Neural cell (in vitro differentiated cells): Measurements from ENCODE around the gene KLF2. TPM values are rescaled to one million over a fixed set of nuclear protein-coding genes. Genes with fewer than 3 reads are reported as not detected.

Experiments used
- H2AFZ ChIP-seq: fragments of 200-600, 300-800 bp; sonication (generic), shearing (Covaris generic); 2 replicates; pipeline ENCODE4 v1.6.0; 2014; ENCODE audit warnings: low read depth, mild to moderate bottlenecking, antibody characterized with exemption, low read length, moderate library complexity
- H3F3A ChIP-seq: fragments of 200-600 bp; shearing (Covaris generic); 2 replicates; pipeline ENCODE4 v1.6.1; 2016; ENCODE audit warnings: mild to moderate bottlenecking, moderate library complexity, mixed read lengths, antibody characterized with exemption, low read length; ENCODE audit not compliant: insufficient read depth, poor library complexity, severe bottlenecking
- H3K27ac ChIP-seq: fragments of 200-600, 300-800 bp; sonication (generic), shearing (Covaris generic); 2 replicates; pipeline ENCODE4 v1.5.1; 2014; ENCODE audit warnings: mild to moderate bottlenecking, low read length, moderate library complexity
- H3K27me3 ChIP-seq: fragments of 300-800, 200-600 bp; sonication (generic), shearing (Covaris generic); 2 replicates; pipeline ENCODE4 v1.6.0; 2014; ENCODE audit warnings: mild to moderate bottlenecking, low read depth, low read length, moderate library complexity; ENCODE audit not compliant: insufficient read depth
- H3K36me3 ChIP-seq: fragments of 300-800, 200-600 bp; sonication (generic), shearing (Covaris generic); 2 replicates; pipeline ENCODE4 v1.5.1; 2014; ENCODE audit warnings: mild to moderate bottlenecking, antibody characterized with exemption, low read length, moderate library complexity; ENCODE audit not compliant: insufficient read depth
- H3K4me2 ChIP-seq: fragments of 300-800, 200-600 bp; sonication (generic), shearing (Covaris generic); 2 replicates; pipeline ENCODE4 v1.6.0; 2014; ENCODE audit warnings: mild to moderate bottlenecking, low read length
- H3K4me3 ChIP-seq: fragments of 300-800, 200-600 bp; sonication (generic), shearing (Covaris generic); 2 replicates; pipeline ENCODE4 v1.5.1; 2014; ENCODE audit warnings: mild to moderate bottlenecking, low read length, moderate library complexity
- H3K79me2 ChIP-seq: fragments of 200-600 bp; shearing (Covaris generic); replicated peaks from 2 replicates; pipeline ENCODE4 v1.6.0; 2014; ENCODE audit warnings: mild to moderate bottlenecking, low read length, moderate library complexity; ENCODE audit not compliant: insufficient read depth
- H3K9ac ChIP-seq: fragments of 300-800, 200-600 bp; sonication (generic), shearing (Covaris generic); 2 replicates; pipeline ENCODE4 v1.6.1; 2016; ENCODE audit warnings: mild to moderate bottlenecking, low read length, mixed read lengths
- H3K9me2 ChIP-seq: fragments of 200-600 bp; shearing (Covaris generic); 2 replicates; pipeline ENCODE4 v1.6.1; 2016; ENCODE audit warnings: mild to moderate bottlenecking, low read length, mixed read lengths; ENCODE audit not compliant: insufficient read depth
- H3K9me3 ChIP-seq: fragments of 200-600, 300-800 bp; sonication (generic), shearing (Covaris generic); 2 replicates; pipeline ENCODE4 v1.6.1; 2016; ENCODE audit warnings: mild to moderate bottlenecking, mixed run types, low read length, moderate library complexity, mixed read lengths
- H4K20me1 ChIP-seq: fragments of 200-600 bp; shearing (Covaris generic); 2 replicates; pipeline ENCODE4 v1.6.1; 2016; ENCODE audit warnings: mild to moderate bottlenecking, mixed run types; ENCODE audit not compliant: insufficient read depth
- CTCF ChIP-seq: fragments of 450-650 bp; IDR thresholded peaks from 2 replicates; pipeline ENCODE4 v1.5.1; 2014; ENCODE audit warnings: antibody characterized with exemption, mild to moderate bottlenecking, moderate library complexity; ENCODE audit not compliant: poor library complexity, severe bottlenecking
- EP300 ChIP-seq: fragments of 450-650 bp; conservative IDR thresholded peaks from 2 replicates; pipeline ENCODE4 v1.6.1; 2014; ENCODE audit warnings: antibody characterized with exemption, mild to moderate bottlenecking, moderate library complexity; ENCODE audit not compliant: poor library complexity, severe bottlenecking
- EZH2 ChIP-seq: fragments of 200-600, 300-800 bp; shearing (Covaris generic), sonication (generic); IDR thresholded peaks from 2 replicates; pipeline ENCODE4 v1.6.1; 2014; ENCODE audit warnings: antibody characterized with exemption, low read length, borderline replicate concordance, mild to moderate bottlenecking; ENCODE audit not compliant: insufficient read depth, poor library complexity, severe bottlenecking
- MXI1 ChIP-seq: fragments of 450-650 bp; conservative IDR thresholded peaks from 2 replicates; pipeline ENCODE4 v1.6.1; 2014; ENCODE audit warnings: antibody characterized with exemption, mild to moderate bottlenecking; ENCODE audit not compliant: poor library complexity, severe bottlenecking
- POLR2AphosphoS5 ChIP-seq: IDR thresholded peaks from 2 replicates; pipeline ENCODE4 v1.6.1; 2012
- RAD21 ChIP-seq: fragments of 450-650 bp; conservative IDR thresholded peaks from 2 replicates; pipeline ENCODE4 v1.6.1; 2014; ENCODE audit warnings: antibody characterized with exemption, mild to moderate bottlenecking, moderate library complexity
- REST ChIP-seq: IDR thresholded peaks from 2 replicates; pipeline ENCODE4 v1.6.1; 2012; ENCODE audit warnings: borderline replicate concordance
- SMC3 ChIP-seq: fragments of 450-650 bp; conservative IDR thresholded peaks from 2 replicates; pipeline ENCODE4 v1.6.1; 2014; ENCODE audit warnings: antibody characterized with exemption, mild to moderate bottlenecking, moderate library complexity; ENCODE audit not compliant: poor library complexity
- TAF1 ChIP-seq: IDR thresholded peaks from 2 replicates; pipeline ENCODE4 v1.6.1; 2012; ENCODE audit warnings: low read depth
- polyA plus RNA-seq: library from polyadenylated mRNA; depleted of rRNA; stranded (reverse); fragments of >200 nt; gene quantifications from 2 replicates; pipeline ENCODE4 v1.2.3, GENCODE V29; 2014

KLF2 gene
- polyA plus RNA-seq, 1 donor from 2014 or later = 0.15 TPM

- Histone ChIP-seq H3K4me3 (no peak overlapping the region), H3K27ac (no peak overlapping the region), H3K9ac (no peak overlapping the region)
Observed at GRCh38 chr19:16285769-16286498, 38.7 kb upstream of the KLF2 start.

GRCh38 chr19:16288544-16288943 is 36.1 kb upstream of the KLF2 start:
- Histone ChIP-seq H3K27ac (no peak overlapping the region), H3K4me2 (no peak overlapping the region), H3F3A (no peaks in the 10 kb centered on the region), H4K20me1 (no peaks in the 10 kb centered on the region), H3K36me3 (no peaks in the 10 kb centered on the region), H3K9ac (no peak overlapping the region), H3K9me2 (no peaks in the 10 kb centered on the region), H3K9me3 (no peaks in the 10 kb centered on the region), H2AFZ (no peak overlapping the region), H3K79me2 (no peaks in the 10 kb centered on the region), H3K27me3 (no peaks in the 10 kb centered on the region), H3K4me3 (no peak overlapping the region)
- TF ChIP-seq TAF1 (no peak), MXI1 (no peak), REST (no peak), RAD21 (no peak), EP300 (no peak)

More at GRCh38 chr19:16285769-16286498, 38.7 kb upstream of the KLF2 start:
- H3F3A ChIP-seq = no peaks in the 10 kb centered on the region
- no peak overlapping the region for H3K4me2 ChIP-seq
- no peaks in the 10 kb centered on the region for H3K79me2 ChIP-seq
- H3K9me2 ChIP-seq = no peaks in the 10 kb centered on the region
- TF ChIP-seq POLR2AphosphoS5 = no peak
- TF ChIP-seq TAF1 = no peak
- TF ChIP-seq REST = no peak
- TF ChIP-seq RAD21 = no peak
- TF ChIP-seq EZH2 = no peak
- no peak for TF ChIP-seq CTCF
- TF ChIP-seq MXI1 = no peak
- TF ChIP-seq EP300 = no peak
- no peak for TF ChIP-seq SMC3
- H3K36me3 ChIP-seq = no peaks in the 10 kb centered on the region
- no peaks in the 10 kb centered on the region for H3K27me3 ChIP-seq
- no peaks in the 10 kb centered on the region for H3K9me3 ChIP-seq
- no peak overlapping the region for H2AFZ ChIP-seq
- H4K20me1 ChIP-seq = no peaks in the 10 kb centered on the region
